GM10847 (cell line): ENCODE measurements around the gene ZKSCAN8.

Source experiments
- POLR2A ChIP-seq: IDR thresholded peaks from 2 replicates; pipeline ENCODE4 v1.6.1; 2011; ENCODE audit not compliant: insufficient read length; ENCODE audit errors: extremely low read depth

The ZKSCAN8 gene

DNA sequence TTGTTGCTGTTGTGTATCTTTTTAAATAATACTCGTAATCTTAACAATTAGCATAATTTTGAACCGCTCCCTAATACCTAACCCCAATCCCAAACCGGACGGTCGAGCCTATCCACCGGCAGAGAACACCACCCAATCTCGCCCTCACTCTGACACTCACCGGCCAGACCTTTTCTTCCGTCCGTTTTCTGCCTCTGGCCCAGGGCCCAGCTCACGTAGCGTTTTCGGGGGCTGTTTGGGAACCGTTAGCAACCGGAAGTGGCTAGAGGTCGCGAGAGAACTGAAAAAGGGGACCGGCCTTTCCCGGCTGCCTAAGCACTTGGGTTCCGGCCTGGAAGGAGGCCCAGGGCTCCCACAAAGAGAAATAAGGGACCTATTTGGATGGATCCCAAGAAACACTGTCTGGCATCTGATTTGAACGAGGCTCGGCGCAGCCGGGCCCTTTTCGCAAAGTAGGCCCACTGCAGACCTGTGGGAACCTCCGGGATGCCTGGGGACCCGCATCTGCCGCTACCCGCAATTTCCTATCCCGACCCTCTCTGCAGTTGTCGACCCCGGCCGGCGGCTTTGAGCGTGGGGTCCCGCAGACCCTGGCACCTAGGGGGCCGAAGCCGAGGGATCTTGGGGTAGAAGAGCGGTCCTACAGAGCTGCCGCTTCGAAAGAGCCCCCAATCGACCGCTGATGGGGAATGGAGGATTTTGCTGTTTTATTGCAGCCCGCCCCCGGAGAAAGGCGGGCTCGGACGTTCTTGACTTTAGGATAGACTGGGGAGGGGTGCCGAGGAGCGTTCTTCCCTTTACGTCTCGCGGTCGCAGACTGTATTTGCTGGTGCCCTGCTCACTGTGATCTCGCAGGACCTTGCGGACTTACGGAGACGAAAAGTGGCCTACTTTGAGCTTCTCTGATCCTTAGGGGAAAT lies 4.8 kb upstream of the ZKSCAN8 start:
- peak; percentile 65 for TF ChIP-seq POLR2A

DNA sequence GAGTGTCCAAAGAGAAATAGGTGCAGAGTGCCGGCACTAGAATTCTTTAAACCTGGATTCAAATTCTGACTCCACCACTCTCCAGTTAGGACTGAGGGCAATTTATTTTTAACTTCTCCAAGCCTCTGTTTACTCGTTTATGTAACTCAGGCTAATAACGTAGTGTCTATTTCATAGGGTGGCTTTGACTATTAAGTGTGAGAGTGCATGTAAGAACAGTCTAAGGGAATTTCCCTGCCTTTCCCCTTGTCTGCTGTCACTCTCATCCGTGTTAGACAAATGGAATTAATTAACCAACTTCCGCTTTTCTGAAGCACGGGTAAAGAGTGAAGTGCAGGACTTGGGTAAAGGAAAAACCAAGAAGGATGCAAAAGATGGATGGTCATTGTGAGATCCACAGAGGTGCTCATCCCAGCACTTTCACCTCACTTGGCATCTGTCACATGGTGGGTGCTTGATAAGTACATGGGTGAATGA lies 4.1 kb upstream of the ZKSCAN8 start:
- TF ChIP-seq POLR2A: no peak

DNA sequence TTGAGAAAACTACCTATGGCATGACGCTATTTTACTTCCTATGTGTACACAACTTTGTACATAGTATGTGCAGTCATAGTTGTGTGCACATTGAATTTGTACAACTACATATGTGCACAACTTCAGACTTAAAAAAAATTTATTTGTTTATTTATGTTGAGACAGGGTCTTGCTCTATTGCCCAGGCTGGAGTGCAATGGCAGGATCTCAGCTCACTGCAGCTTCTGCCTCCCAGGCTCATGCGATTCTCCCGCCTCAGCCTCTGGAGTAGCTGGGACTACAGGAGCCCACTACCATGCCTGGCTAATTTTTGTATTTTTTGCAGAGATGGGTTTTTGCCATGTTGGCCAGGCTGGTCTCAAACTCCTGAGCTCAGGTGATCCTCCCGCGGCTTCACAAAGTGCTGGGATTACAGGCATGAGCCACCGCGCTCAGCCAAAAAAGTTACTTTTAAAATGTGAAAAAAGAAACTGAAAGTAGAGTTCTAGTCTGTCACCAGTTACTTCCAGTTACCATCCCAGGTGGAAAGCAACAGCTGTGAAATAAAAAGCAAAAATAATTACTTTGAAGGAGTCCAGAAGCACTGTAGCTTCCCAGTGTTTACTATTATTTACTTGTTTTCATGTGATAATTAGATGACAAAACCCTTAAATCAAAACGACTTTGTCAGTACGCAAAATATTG lies 1.7 kb upstream of the ZKSCAN8 start:
- TF ChIP-seq POLR2A: no peak

DNA sequence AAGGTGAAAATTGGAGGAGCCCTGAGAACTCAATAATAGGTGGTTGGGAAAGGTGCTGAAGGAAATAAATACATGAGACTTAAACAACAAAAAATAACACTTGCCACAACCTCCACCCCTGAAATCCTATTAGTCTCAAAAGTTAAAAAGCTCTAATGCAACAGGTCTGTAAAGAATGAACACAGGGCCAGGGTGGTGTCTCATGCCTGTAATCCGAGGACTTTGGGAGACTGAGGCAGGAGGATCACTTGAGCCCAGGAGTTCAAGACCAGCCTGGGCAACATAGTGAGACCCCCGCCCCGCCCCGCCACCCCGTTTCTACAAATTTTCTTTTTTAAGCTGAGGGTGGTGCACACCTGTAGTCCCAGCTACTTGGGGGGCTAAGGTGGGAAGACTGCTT lies 1.1 kb upstream of the ZKSCAN8 start:
- no peak for TF ChIP-seq POLR2A

DNA sequence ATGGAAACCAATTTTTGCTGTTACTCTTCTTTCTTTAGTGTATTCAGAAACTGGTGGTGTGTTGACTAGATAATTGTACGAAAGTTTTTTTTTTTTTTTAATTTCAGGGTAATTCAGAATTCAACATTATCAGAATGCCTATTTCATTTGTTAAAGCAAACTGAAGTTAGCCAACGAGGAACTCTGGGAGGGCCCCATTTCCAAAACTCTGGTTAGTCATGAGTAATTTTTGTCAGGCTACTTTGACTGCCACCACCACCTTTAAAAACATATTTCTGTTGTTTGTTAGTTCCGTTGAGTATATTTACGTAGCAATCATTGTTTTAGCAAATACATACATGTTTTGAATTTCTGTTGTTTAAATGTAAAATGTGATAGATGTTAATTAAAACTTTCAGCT lies 763 bp downstream of the ZKSCAN8 start:
- TF ChIP-seq POLR2A: no peak

DNA sequence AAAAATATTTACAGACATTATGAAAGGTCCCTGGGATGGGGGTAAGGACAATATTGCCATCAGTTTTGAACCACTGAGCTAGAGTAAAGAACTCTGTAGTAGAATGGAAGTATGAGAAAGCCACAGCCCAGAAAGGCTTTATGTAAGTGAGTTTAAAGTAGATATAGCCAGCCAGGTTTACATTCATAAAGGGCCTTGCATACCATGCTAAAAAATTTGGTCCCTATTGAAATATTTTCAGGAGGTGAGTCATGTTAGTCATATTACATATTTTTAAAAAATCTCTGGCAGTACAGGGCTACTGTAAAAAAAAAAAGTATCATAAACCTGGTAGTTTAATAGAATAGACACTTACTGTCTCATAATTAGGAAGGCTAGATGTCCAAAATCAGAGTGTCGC lies 3.5 kb downstream of the ZKSCAN8 start:
- TF ChIP-seq POLR2A: no peak

DNA sequence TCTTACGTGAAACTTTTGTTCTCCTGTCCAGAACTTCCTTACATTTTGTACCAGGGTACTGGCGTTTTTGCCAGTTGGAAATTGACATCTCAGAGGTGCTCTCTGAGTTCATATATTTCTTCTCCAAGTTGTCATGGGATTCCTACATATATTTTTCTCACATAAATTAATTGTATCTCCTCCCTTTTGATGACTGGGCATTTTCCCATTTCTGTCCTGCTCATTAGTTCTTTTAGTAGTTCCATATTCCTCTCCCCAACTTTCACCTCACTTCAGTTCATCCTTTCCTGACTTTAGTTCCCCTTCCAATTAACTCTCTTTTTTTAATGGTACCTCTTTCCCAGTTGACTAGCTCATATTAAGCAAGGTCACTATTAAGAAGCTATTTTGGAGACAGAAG lies 10.8 kb downstream of the ZKSCAN8 start:
- no peak for TF ChIP-seq POLR2A

DNA sequence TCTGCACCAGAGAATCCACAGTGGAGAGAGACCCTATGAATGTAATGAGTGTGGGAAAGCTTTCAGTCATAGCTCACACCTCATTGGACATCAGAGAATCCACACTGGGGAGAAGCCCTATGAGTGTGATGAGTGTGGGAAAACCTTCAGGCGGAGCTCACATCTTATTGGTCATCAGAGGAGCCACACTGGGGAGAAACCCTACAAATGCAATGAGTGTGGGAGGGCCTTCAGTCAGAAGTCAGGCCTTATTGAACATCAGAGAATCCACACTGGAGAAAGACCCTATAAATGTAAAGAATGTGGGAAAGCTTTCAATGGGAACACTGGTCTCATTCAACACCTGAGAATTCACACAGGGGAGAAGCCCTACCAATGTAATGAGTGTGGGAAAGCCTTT lies 11.9 kb downstream of the ZKSCAN8 start:
- no peak for TF ChIP-seq POLR2A

DNA sequence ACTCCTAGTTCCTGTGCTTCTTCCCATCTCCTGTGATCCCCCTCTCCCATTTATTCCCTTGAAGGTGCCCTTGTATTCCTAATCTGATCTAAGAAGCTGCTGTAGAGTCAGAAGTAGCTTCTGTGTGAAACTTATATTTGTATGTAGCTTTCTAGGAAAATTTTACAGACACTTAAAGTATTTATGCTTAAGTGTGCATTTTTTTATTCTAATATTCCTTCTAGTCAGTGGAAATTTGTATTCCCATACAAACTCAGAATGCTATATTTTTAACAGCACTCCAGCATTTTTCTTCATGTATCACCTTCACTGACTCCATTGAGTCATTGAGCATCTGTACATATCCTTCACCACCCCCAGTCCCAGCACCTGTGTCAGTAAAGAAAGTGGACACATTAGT lies 12.7 kb downstream of the ZKSCAN8 start:
- no peak for TF ChIP-seq POLR2A

DNA sequence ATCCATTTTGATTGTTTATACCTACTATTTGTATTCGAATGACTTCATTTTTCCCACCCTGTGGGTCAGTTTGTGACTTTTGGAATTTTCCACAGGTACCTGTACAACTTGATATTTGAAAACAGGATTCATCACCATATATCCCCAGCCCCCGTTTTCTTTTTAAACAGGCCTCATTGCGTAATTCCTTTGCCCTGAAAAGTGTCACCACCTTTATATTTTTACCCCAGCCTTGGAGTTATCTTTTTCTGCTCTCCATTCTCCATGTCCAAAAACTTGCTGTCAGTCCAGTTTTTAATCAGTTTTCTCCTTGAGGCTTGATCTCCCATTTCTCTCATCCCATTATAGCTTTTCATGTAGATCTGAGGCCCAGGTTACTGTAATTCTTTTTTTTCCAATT lies 16.6 kb downstream of the ZKSCAN8 start:
- TF ChIP-seq POLR2A: no peak

DNA sequence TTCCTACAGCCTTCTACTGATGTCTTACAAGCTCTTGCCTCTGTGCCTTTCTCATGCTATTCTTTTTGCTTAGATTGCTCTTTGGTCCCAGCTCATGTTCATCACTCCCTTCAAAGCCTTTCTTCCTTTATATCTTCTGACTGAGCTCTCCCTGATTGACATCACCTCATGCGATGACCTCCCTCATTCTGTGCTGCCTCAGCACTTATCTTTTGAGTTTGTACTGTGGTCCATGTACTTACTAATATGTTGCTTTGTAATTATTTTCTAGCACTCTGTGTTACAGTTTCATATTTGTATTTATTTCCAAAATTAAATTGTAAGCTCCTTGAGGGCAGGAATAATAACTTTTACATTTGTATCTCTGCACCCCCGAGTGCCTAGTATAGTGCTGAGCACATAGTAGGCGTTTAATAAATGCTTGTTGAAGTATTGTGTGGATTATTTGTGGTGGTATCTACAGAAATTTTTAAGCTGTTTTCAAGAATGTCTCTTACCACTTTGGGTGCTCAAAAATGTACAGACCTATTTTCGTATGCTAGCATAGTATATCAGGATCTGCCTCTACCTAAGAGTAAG lies 17.4 kb downstream of the ZKSCAN8 start:
- no peak for TF ChIP-seq POLR2A

DNA sequence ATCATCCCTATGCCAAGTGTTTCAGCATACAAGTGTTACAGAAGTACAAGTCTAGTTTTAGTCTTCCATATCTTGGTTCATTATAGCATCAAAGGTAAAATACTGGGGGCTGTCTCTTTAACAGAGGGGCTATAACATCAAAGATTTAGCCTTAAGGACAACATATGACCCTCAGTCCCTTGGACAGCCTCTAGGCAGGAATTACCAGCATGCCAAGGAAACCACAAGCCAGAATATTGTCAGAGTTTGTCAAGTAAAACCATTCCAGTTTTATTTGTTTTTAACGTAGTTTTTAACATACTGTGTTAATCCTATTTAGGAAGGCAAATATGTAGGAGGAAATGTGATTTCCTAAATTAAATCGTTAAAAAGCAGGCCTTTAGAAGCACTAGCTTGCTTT lies 18.6 kb downstream of the ZKSCAN8 start:
- no peak for TF ChIP-seq POLR2A

DNA sequence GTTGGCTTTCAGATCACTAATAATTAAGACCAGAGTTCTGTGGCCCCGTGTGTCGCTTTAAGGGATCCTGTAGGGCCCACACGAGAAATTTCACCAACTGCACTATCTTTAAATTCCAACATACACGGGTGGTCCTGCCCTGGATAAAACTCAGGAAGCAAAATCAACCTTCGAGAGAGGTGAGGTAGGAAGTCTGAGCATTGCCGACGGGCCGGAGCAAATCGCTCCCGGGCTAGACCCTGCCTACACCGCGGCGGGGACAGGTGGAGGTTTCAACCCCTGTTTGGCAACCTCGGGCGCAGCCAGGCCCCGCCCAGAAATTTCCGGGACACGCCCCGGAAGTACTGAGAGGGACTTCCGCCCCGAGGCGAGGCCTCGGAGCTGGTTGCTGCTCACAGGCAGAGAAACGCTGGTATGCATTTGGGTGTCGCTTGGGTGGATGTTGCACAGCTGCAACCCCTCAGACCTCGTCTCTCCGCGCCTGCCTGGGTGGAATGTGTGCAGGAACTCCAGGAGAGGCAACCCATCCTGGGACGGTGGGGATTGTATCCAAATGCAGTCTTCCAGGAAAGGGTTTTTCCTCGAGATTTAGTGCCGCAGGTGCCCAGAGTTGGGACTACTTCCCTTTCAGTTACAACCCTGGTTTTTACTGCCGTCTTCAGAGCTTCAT lies 19.9 kb downstream of the ZKSCAN8 start:
- TF ChIP-seq POLR2A: peak; percentile 69

DNA sequence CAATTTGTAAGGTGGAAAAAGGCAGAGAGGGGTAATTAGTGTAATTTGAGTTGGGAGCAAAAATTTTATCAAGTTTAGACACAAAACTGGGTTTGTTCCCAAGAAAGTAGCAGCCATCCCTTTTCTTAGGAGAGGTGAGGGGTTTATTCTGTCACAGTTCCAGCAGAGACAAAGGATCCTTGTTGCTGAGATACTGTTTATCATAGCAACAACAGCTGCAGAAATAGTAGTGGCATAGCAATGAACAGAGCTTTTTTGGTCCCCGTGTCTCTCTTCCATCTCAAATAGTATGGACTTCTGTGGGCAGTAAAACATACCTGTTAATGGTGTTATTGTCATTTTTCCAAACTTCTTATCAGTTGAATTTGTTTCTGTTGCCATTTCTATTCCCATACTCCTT lies 23.9 kb downstream of the ZKSCAN8 start:
- TF ChIP-seq POLR2A: no peak

DNA sequence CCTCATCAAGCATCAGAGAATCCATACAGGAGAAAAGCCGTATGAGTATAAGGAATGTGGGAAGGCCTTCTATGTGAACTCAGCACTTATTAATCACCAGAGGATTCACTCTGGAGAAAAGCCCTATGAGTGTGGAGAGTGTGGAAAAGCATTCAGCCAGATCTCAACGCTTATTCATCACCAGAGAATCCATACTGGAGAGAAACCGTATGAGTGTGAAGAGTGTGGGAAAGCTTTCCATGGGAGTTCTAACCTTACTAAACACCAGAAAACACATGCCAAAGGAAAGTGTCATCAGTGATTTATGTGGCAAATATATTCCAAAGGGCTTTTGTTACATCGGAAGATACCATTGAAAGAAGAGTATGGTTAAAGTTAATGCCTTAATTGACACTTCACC lies 25.4 kb downstream of the ZKSCAN8 start:
- TF ChIP-seq POLR2A: no peak
